T-helper 1 cell (primary cell): ENCODE measurements around the gene IGFL4.

Source experiments
- DNase-seq, 5 donors: peaks; one replicate each; pipeline ENCODE4 v3.0.0-alpha.2; 2012 to 2020
- total RNA-seq, 4 donors: gene quantifications; one replicate each; lab custom pipeline; 2026; lab: John Stamatoyannopoulos, UW

The IGFL4 gene
- 0 reads per million in 4 donors for total RNA-seq

- DNase-seq: no peak
These were observed at the start of gene IGFL4 for GRCh38 chr19:46040952-46041500. Gene IGFL4, minus strand, starts transcription at chr19:46041002. Its CDS starts 40 bp downstream, at chr19:46040962.

- no peak for DNase-seq
These were observed 49.6 kb upstream of the IGFL4 start for GRCh38 chr19:46090444-46090843.

GRCh38 chr19:46089432-46089831 is 48.6 kb upstream of the IGFL4 start:
- no peak for DNase-seq

GRCh38 chr19:46088101-46088500 is 47.3 kb upstream of the IGFL4 start:
- DNase-seq: no peak

- no peak for DNase-seq
These were observed 45.1 kb upstream of the IGFL4 start for GRCh38 chr19:46085888-46086287.

- no peak for DNase-seq
These were observed 41.9 kb upstream of the IGFL4 start for GRCh38 chr19:46082728-46083050.

- DNase-seq: peak in 2 of 5 donors; percentile 2 to 5
These were observed 41.3 kb upstream of the IGFL4 start for GRCh38 chr19:46081928-46082727.

GRCh38 chr19:46080561-46080960 is 39.8 kb upstream of the IGFL4 start:
- no peak for DNase-seq

GRCh38 chr19:46079576-46079975 is 38.8 kb upstream of the IGFL4 start:
- no peak for DNase-seq

- peak in 1 of 5 donors; percentile 5 for DNase-seq
These were observed 38.0 kb upstream of the IGFL4 start for GRCh38 chr19:46078573-46079332.

GRCh38 chr19:46077815-46078167 is 37.0 kb upstream of the IGFL4 start:
- no peak for DNase-seq

GRCh38 chr19:46076951-46077814 is 36.4 kb upstream of the IGFL4 start:
- peak in 2 of 5 donors; percentile 4 to 11 for DNase-seq

- DNase-seq: no peak
These were observed 35.5 kb upstream of the IGFL4 start for GRCh38 chr19:46076031-46076880.

GRCh38 chr19:46073268-46073922 is 32.6 kb upstream of the IGFL4 start:
- no peak for DNase-seq

- DNase-seq: no peak
These were observed 29.1 kb upstream of the IGFL4 start for GRCh38 chr19:46069806-46070341.

GRCh38 chr19:46068345-46069258 is 27.8 kb upstream of the IGFL4 start:
- DNase-seq: no peak

- DNase-seq: no peak
These were observed 26.9 kb upstream of the IGFL4 start for GRCh38 chr19:46067691-46068090.

- no peak for DNase-seq
These were observed 25.7 kb upstream of the IGFL4 start for GRCh38 chr19:46066471-46066870.

GRCh38 chr19:46065486-46066071 is 24.8 kb upstream of the IGFL4 start:
- no peak for DNase-seq

- no peak for DNase-seq
These were observed 22.4 kb upstream of the IGFL4 start for GRCh38 chr19:46063201-46063600.
